ENCODE data around the gene PDIK1L.

The PDIK1L gene

GRCh38 chr1:26111530-26112406, at the start of gene PDIK1L:
PDIK1L (plus strand) TSS chr1:26111824; CDS start chr1:26114309, 2,485 bp downstream.
- DNase-seq, result peak; percentile 95

- DNase-seq, result no peak
These were observed 47.1 kb upstream of the PDIK1L start for GRCh38 chr1:26064553-26064952.

GRCh38 chr1:26066160-26066559, 45.5 kb upstream of the PDIK1L start:
- DNase-seq, result no peak

GRCh38 chr1:26066857-26067256, 44.8 kb upstream of the PDIK1L start:
- no peak for DNase-seq

- no peak for DNase-seq
These were observed 44.2 kb upstream of the PDIK1L start, which contains the start of gene TRIM63 for GRCh38 chr1:26067432-26067911. TRIM63 (minus strand) TSS chr1:26067630; CDS start chr1:26067494, 136 bp downstream.

GRCh38 chr1:26069941-26070295, 41.7 kb upstream of the PDIK1L start:
- DNase-seq, result no peak

- no peak for DNase-seq
These were observed 41.2 kb upstream of the PDIK1L start for GRCh38 chr1:26070296-26070962.

GRCh38 chr1:26070963-26071342, 40.7 kb upstream of the PDIK1L start:
- no peak for DNase-seq

- peak; percentile 13 for DNase-seq
These were observed 39.3 kb upstream of the PDIK1L start for GRCh38 chr1:26072305-26072704.

- no peak for DNase-seq
These were observed 36.0 kb upstream of the PDIK1L start for GRCh38 chr1:26075421-26076144.

- DNase-seq, result no peak
These were observed 34.1 kb upstream of the PDIK1L start for GRCh38 chr1:26077524-26077923.

GRCh38 chr1:26078286-26079177, 33.1 kb upstream of the PDIK1L start:
- DNase-seq, result no peak

- no peak for DNase-seq
These were observed 32.5 kb upstream of the PDIK1L start for GRCh38 chr1:26079178-26079563.

- DNase-seq, result no peak
These were observed 31.4 kb upstream of the PDIK1L start for GRCh38 chr1:26079960-26080814.

GRCh38 chr1:26081267-26082019, 30.2 kb upstream of the PDIK1L start:
- DNase-seq, result no peak

- DNase-seq, result no peak
These were observed 29.6 kb upstream of the PDIK1L start for GRCh38 chr1:26082020-26082350.

- DNase-seq, result no peak
These were observed 28.4 kb upstream of the PDIK1L start for GRCh38 chr1:26083208-26083607.

- DNase-seq, result no peak
These were observed 27.5 kb upstream of the PDIK1L start for GRCh38 chr1:26084091-26084561.

GRCh38 chr1:26084844-26085243, 26.8 kb upstream of the PDIK1L start:
- no peak for DNase-seq

GRCh38 chr1:26089125-26089524, 22.5 kb upstream of the PDIK1L start:
- no peak for DNase-seq

GRCh38 chr1:26090893-26091292, 20.7 kb upstream of the PDIK1L start:
- DNase-seq, result no peak

Measured in EL (cell line).